Measurements from ENCODE around the gene SLC22A5.
A peak's percentile ranks its signal among the peaks of the same experiment; 100 is the strongest.

SLC22A5 gene

GRCh38 chr5:132344775-132345514 lies 24.6 kb upstream of the SLC22A5 start:
- Histone ChIP-seq H3K27me3 (ENCODE audit: control insufficient read depth, insufficient read depth, low read length) (no peaks in the 10 kb centered on the region), H3K4me1 (ENCODE audit: control insufficient read depth, insufficient read depth, low read length) (no peaks in the 10 kb centered on the region), H3K27ac (ENCODE audit: low read depth, low read length) (no peak overlapping the region), H3K36me3 (ENCODE audit: control insufficient read depth, insufficient read depth, low read length) (peaks cover 2% of the 10 kb centered on the region), H3K9ac (ENCODE audit: low read length) (no peak overlapping the region), H3K4me3 (ENCODE audit: low read length) (no peak overlapping the region)

GRCh38 chr5:132353486-132353995 lies 16.0 kb upstream of the SLC22A5 start:
- Histone ChIP-seq H3K27ac (ENCODE audit: low read depth, low read length) (no peak overlapping the region), H3K4me3 (ENCODE audit: low read length) (no peak overlapping the region), H3K27me3 (ENCODE audit: control insufficient read depth, insufficient read depth, low read length) (no peaks in the 10 kb centered on the region)

DNA sequence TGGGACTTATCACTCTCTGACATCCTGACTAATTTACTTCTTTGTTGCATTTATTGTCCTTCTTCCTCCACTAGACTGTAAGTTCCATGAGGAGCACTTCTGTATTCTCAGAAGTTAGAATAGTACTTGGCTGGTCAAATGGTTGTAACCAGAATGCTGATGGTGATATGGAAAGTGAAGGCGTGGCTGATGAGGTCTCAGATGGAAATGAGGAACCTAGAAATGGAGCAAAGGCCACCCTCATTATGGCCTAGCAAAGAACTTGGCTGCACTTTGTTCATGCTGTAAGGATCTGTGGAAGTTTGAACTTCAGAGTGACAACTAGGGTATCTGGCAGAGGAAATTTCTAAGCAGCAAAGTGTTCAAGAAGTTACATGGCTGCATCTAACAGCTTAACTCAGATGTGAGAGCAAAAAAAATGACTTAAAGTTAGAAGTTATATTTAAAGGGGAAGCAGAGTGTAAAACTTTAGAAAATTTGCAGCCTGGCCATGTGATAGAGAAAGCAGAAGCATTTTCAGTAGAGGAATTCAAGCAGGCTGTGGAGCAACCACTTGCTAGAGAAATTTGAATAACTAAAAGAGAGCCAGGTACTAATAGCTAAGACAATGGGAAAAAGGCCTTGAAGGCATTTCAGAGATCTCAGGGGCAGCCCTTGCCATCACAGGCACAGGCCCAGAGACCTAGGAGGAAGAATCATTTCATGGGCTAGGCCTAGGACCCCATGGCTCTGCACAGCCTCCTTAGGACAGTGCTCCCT lies 14.9 kb upstream of the SLC22A5 start:
- Histone ChIP-seq H3K27ac (ENCODE audit: low read depth, low read length) (no peak overlapping the region), H3K4me3 (ENCODE audit: low read length) (no peak overlapping the region), H3K4me1 (ENCODE audit: control insufficient read depth, insufficient read depth, low read length) (no peaks in the 10 kb centered on the region), H3K36me3 (ENCODE audit: control insufficient read depth, insufficient read depth, low read length) (peaks cover 6% of the 10 kb centered on the region), H3K27me3 (ENCODE audit: control insufficient read depth, insufficient read depth, low read length) (no peaks in the 10 kb centered on the region), H3K9ac (ENCODE audit: low read length) (no peak overlapping the region)

More at GRCh38 chr5:132353486-132353995, 16.0 kb upstream of the SLC22A5 start:
- no peaks in the 10 kb centered on the region for H3K4me1 ChIP-seq (ENCODE audit: control insufficient read depth, insufficient read depth, low read length)
- H3K9ac ChIP-seq (ENCODE audit: low read length): no peak overlapping the region
- peaks cover 8% of the 10 kb centered on the region for H3K36me3 ChIP-seq (ENCODE audit: control insufficient read depth, insufficient read depth, low read length)

DNA sequence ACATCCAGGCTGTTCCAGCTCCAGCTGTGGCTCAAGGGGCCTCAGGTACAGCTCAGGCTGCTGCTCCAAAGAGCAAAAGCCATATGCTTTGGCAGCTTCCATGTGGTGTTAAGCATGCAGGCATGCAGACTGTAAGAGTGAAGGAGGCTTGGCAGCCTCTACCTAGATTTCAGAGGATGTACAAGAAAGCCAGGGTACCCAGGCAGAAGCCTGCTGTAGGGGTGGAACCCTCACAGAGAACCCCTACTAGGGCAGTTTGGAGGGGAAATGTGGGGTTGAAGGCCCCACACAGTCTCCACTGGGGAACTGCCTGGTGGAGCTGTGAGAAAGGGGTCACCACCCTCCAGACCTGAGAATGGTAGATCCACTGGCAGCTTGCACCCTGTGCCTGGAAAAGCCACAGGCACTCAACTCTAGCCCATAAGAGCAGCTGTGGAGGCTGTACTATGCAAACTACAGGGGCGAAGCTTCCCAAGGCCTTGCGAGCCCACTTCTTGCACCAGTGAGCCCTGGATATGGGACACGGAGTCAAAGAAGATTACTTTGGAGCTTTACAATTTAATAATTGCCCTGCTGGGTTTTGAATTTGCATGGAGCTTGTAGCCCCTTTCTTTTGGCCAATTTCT lies 14.3 kb upstream of the SLC22A5 start:
- Histone ChIP-seq H3K4me1 (ENCODE audit: control insufficient read depth, insufficient read depth, low read length) (no peaks in the 10 kb centered on the region), H3K4me3 (ENCODE audit: low read length) (no peak overlapping the region), H3K36me3 (ENCODE audit: control insufficient read depth, insufficient read depth, low read length) (peaks cover 5% of the 10 kb centered on the region), H3K27me3 (ENCODE audit: control insufficient read depth, insufficient read depth, low read length) (no peaks in the 10 kb centered on the region), H3K27ac (ENCODE audit: low read depth, low read length) (no peak overlapping the region), H3K9ac (ENCODE audit: low read length) (no peak overlapping the region)

- Histone ChIP-seq H3K4me1 (ENCODE audit: control insufficient read depth, insufficient read depth, low read length) (peaks cover 4% of the 10 kb centered on the region), H3K4me3 (ENCODE audit: low read length) (no peak overlapping the region), H3K27ac (ENCODE audit: low read depth, low read length) (no peak overlapping the region), H3K36me3 (ENCODE audit: control insufficient read depth, insufficient read depth, low read length) (no peaks in the 10 kb centered on the region), H3K27me3 (ENCODE audit: control insufficient read depth, insufficient read depth, low read length) (no peaks in the 10 kb centered on the region), H3K9ac (ENCODE audit: low read length) (no peak overlapping the region)
Observed at GRCh38 chr5:132358775-132359174, 10.7 kb upstream of the SLC22A5 start.

DNA sequence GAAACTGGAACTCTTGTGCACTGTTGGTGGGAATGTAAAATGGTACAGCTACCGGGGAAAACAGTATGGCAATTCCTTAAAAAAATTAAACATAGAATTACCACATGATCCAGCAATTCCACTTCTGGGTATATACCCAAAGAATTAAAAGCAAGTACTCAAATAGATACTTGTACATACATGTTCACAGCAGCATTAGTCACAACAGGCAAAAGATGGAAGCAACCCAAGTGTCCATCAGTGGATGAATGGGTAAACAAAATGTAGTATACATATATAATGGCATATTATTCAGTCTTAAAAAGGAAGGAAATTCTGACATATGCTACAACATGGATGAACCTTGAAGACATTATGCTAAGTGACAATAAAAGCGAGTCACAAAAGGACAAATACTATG lies 7.4 kb upstream of the SLC22A5 start:
- Histone ChIP-seq H3K36me3 (ENCODE audit: control insufficient read depth, insufficient read depth, low read length) (no peaks in the 10 kb centered on the region), H3K9ac (ENCODE audit: low read length) (no peak overlapping the region), H3K27me3 (ENCODE audit: control insufficient read depth, insufficient read depth, low read length) (no peaks in the 10 kb centered on the region), H3K4me1 (ENCODE audit: control insufficient read depth, insufficient read depth, low read length) (peaks cover 4% of the 10 kb centered on the region), H3K4me3 (ENCODE audit: low read length) (no peak overlapping the region), H3K27ac (ENCODE audit: low read depth, low read length) (no peak overlapping the region)

DNA sequence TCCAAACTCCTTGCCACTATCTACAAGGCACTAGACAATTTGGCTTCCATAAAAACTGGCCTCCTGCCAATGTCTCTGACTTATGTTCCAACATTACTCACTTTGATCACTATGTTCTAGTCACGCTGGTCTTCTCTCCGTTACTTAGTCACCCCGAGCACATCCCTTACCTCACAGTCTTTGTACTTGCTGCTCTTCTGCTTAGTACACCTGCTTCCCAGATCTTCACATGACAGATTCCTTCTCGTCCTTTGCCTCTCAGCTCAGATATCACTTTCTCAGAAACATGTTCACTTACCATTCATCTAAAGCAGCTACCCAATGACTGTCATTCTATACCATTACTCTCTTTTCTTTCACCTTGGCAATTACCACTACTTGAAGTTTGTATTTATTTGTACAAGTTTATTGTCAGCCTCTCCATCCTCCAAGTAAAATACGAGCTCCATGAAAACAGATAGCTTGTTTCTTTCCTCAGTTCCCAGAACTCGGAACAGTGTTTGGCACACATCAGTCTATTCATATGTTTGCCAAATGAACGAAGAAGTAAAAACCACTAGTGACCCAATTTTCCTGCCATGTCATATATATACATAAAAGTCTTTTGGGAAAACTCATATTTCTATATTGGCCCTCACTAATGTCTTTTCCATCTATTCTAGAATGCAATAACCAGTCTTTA lies 5.9 kb upstream of the SLC22A5 start:
- Histone ChIP-seq H3K27me3 (ENCODE audit: control insufficient read depth, insufficient read depth, low read length) (no peaks in the 10 kb centered on the region), H3K4me3 (ENCODE audit: low read length) (no peak overlapping the region), H3K36me3 (ENCODE audit: control insufficient read depth, insufficient read depth, low read length) (no peaks in the 10 kb centered on the region), H3K27ac (ENCODE audit: low read depth, low read length) (no peak overlapping the region), H3K4me1 (ENCODE audit: control insufficient read depth, insufficient read depth, low read length) (peaks cover 4% of the 10 kb centered on the region), H3K9ac (ENCODE audit: low read length) (no peak overlapping the region)

GRCh38 chr5:132364319-132364718 lies 5.2 kb upstream of the SLC22A5 start:
- Histone ChIP-seq H3K4me3 (ENCODE audit: low read length) (no peak overlapping the region), H3K27me3 (ENCODE audit: control insufficient read depth, insufficient read depth, low read length) (no peaks in the 10 kb centered on the region), H3K36me3 (ENCODE audit: control insufficient read depth, insufficient read depth, low read length) (no peaks in the 10 kb centered on the region), H3K9ac (ENCODE audit: low read length) (no peak overlapping the region), H3K4me1 (ENCODE audit: control insufficient read depth, insufficient read depth, low read length) (peaks cover 8% of the 10 kb centered on the region), H3K27ac (ENCODE audit: low read depth, low read length) (no peak overlapping the region)

- Histone ChIP-seq H3K27ac (ENCODE audit: low read depth, low read length) (no peak overlapping the region), H3K4me3 (ENCODE audit: low read length) (no peak overlapping the region), H3K36me3 (ENCODE audit: control insufficient read depth, insufficient read depth, low read length) (no peaks in the 10 kb centered on the region), H3K4me1 (ENCODE audit: control insufficient read depth, insufficient read depth, low read length) (peaks cover 8% of the 10 kb centered on the region), H3K27me3 (ENCODE audit: control insufficient read depth, insufficient read depth, low read length) (no peaks in the 10 kb centered on the region), H3K9ac (ENCODE audit: low read length) (no peak overlapping the region)
Observed at GRCh38 chr5:132365213-132365612, 4.3 kb upstream of the SLC22A5 start.

DNA sequence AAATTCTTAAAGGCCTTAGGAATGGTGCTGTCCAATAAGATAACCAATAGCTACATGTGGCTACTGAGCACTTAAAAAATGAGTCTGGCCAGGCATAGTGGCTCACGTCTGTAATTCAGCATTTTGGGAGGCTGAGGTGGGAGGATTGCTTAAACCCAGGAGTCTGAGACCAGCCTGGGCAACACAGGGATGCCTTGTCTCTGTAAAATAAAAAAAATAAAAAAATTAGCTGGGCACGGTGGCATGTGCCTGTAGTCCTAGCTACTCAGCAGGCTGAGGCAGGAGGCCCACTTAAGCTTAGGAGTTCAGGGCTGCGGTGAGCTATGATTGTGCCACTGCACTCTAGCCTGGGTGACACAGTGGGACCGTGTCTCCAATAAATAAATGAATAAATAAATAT lies 1.3 kb upstream of the SLC22A5 start:
- Histone ChIP-seq H3K4me3 (ENCODE audit: low read length) (no peak overlapping the region), H3K36me3 (ENCODE audit: control insufficient read depth, insufficient read depth, low read length) (no peaks in the 10 kb centered on the region), H3K27ac (ENCODE audit: low read depth, low read length) (no peak overlapping the region), H3K9ac (ENCODE audit: low read length) (no peak overlapping the region), H3K27me3 (ENCODE audit: control insufficient read depth, insufficient read depth, low read length) (no peaks in the 10 kb centered on the region), H3K4me1 (ENCODE audit: control insufficient read depth, insufficient read depth, low read length) (peaks cover 11% of the 10 kb centered on the region)

DNA sequence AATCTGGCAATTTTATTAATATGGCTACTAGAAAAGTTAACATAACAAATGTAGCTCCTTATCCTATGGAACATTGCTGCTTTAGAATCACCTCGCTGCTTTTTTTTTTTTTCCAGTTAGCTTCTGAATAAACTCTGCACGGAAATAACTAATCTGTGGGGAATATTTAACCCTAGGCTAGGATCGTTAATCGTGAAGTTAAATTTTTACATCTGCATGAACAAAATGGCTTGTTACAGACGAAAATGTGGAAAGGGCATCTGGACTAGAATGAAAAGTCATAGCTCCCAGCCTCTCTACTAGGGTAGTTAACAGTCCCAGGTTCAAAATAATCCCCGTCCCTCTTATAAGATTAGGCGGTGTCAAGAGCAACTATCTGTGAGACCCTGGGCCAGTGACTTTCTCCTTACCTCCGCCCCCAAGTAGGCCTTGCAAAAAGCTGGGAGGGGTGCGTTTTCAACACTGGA lies 470 bp upstream of the SLC22A5 start:
- H3K4me3 ChIP-seq (ENCODE audit: low read length): peak overlapping the region; percentile 84
- H3K36me3 ChIP-seq (ENCODE audit: control insufficient read depth, insufficient read depth, low read length): no peaks in the 10 kb centered on the region
- H3K27me3 ChIP-seq (ENCODE audit: control insufficient read depth, insufficient read depth, low read length): no peaks in the 10 kb centered on the region
- peak overlapping the region; percentile 83 for H3K27ac ChIP-seq (ENCODE audit: low read depth, low read length)
- H3K9ac ChIP-seq (ENCODE audit: low read length): peak overlapping the region; percentile 84
- peaks cover 7% of the 10 kb centered on the region for H3K4me1 ChIP-seq (ENCODE audit: control insufficient read depth, insufficient read depth, low read length)

Data from rectal smooth muscle tissue (tissue), 1 donor.